Fibroblast of skin of left quadriceps (primary cell): Measurements from ENCODE around the gene CCDC66.
"Not testable (repeated sequence)": the region's sequence is repeated elsewhere in the genome, so short reads cannot be mapped to it uniquely, and the experiment has no call there.

Experiments used
- DNase-seq, 2 experiments: peaks; one replicate each; pipeline ENCODE4 v3.0.0-alpha.2; 2013; ENCODE audit warnings: low read depth in 2 of 2

CCDC66 gene

GRCh38 chr3:56556908-56557830 is at the start of gene CCDC66:
Gene CCDC66, plus strand, starts transcription at chr3:56557175. Its CDS starts 68 bp downstream, at chr3:56557243.
- DNase-seq = peak; percentile 82

DNA sequence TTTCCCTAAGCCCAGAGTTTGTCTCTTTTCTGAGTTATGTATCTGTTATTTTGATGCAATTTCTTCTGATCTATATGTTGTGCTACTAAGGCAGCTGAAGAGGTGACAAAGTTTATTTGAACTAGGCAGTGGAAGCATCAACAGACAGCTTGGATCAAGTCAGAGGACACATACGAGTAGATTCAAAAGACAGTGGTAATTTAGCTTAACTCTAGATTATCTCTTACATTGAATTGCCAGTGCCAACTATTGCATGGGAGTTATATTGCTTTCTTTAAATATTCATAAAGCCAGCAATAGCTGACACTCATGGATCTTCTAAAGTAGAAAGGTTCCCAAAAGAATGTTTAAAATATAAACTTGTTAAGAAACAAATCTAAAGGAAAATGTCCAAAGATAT is 37.3 kb upstream of the CCDC66 start:
- no peak for DNase-seq

GRCh38 chr3:56522374-56522773 is 34.6 kb upstream of the CCDC66 start:
- DNase-seq = no peak

DNA sequence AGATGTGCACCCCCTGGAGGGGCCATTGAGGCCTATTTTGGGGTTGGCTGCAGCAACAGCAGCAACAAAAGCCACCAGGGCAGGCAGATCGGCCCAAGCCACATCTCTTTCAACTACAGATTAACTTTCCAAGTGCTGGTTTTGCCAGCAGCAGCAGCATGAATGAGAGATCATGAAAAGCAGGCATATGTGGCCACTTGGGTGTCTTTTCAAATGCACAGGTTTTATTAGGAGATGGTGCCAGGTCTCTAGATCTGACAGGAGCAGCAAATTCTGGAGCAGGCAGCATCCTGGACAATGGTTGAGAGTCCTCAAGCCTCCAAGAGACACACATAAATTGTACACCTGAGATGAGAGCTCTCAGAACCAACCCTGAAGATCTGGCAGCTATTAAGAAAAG is 31.7 kb upstream of the CCDC66 start:
- DNase-seq = no peak

DNA sequence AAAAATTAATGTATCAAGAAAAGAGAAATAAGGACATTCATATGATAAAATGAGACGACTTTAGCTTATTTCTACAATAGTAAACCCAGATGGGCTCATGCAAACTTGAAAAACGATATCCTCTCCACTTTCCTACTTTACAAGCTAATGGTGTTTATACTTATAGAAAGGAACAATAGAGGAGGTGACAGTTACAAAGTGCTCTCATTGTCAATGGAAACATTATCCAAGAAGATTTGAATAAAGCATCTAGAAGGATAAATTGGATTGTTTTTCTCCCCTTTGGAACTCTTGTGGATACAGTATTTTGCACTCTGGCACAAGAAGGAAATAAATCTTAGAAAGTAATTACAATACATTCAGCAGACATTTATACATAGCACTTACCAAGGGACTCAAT is 20.2 kb upstream of the CCDC66 start:
- no peak for DNase-seq

- DNase-seq = no peak
These were observed 9.5 kb upstream of the CCDC66 start for GRCh38 chr3:56547486-56547885.

GRCh38 chr3:56557831-56558170 is 826 bp downstream of the CCDC66 start:
- no peak for DNase-seq

- no peak for DNase-seq
These were observed 16.5 kb downstream of the CCDC66 start for GRCh38 chr3:56573501-56573900.

DNA sequence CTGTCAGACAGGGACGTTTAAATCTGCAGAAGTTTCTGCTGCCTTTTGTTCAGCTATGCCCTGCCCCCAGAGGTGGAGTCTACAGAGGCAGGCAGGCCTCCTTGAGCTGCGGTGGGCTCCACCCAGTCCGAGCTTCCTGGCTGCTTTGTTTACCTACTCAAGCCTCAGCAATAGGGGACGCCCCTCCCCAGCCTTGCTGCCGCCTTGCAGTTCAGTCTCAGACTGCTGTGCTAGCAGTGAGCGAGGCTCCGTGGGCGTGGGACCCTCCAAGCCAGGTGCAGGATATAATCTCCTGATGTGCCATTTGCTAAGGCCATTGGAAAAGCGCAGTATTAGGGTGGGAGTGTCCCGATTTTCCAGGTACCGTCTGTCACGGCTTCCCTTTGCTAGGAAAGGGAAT is 25.0 kb downstream of the CCDC66 start:
- DNase-seq = not testable (repeated sequence)

DNA sequence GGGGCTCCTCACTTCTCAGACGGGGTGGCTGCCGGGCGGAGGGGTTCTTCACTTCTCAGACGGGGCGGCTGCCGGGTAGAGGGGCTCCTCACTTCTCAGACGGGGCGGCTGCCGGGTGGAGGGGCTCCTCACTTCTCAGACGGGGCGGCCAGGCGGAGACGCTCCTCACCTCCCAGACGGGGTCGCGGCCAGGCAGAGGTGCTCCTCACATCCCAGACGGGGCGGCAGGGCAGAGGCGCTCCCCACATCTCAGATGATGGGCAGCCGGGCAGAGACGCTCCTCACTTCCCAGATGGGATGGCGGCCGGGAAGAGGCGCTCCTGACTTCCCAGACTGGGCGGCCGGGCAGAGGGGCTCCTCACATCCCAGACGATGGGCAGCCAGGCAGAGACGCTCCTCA is 27.3 kb downstream of the CCDC66 start:
- not testable (repeated sequence) for DNase-seq

GRCh38 chr3:56590814-56591213 is 33.8 kb downstream of the CCDC66 start:
- no peak for DNase-seq

- no peak for DNase-seq
These were observed 34.3 kb downstream of the CCDC66 start for GRCh38 chr3:56591262-56591661.

DNA sequence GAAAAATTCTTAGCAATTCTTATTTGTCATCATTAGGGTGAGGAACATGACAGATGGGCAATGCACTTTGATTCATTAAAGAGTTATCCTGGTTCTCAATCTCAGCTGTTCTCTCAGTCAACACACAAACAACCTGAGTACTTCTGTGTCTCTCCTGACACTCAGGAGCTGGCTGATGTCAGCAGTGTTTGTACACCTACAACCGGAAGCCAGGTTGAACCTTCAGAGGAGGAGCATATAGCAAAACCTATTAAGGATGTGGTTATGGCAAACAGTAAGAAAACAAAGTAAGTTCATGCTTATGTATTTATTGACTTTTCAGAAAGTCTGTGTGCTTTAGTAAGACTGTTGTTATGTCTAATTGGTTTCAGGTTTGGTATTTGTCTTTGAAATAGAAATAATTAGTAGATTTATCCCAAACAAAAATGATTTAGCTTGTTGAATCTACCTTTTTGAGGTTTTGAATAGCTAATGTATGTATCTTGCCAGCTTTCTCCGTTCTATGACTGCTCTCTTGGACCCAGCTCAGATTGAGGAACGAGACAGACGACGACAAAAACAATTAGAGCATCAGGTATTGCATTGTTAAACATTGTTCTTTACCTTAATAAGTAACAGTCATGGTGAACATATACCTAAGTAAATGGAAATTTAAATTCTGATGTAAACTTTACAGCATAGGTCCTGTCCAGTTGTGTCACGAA is 36.6 kb downstream of the CCDC66 start:
- DNase-seq = no peak

- DNase-seq = no peak
These were observed 39.2 kb downstream of the CCDC66 start for GRCh38 chr3:56595975-56596840.

DNA sequence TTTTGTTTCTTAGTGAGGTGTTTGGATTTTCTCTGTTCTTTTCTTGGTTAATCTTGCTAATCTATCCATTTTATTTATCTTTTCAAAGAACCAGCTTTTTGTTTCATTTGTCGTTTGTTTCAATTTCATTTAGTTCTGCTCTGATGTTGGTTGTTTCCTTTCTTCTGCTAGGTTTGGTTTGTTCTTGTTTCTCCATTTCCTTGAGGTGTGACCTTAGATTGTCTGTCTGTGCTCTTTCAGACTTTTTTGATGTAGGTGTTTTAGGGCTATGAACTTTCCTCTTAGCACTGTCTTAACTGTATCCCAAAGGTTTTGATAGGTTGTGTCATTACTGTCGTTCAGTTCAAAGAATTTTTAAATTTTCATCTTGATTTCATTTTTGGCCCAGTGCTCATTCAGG is 51.5 kb downstream of the CCDC66 start:
- DNase-seq = not testable (repeated sequence)

DNA sequence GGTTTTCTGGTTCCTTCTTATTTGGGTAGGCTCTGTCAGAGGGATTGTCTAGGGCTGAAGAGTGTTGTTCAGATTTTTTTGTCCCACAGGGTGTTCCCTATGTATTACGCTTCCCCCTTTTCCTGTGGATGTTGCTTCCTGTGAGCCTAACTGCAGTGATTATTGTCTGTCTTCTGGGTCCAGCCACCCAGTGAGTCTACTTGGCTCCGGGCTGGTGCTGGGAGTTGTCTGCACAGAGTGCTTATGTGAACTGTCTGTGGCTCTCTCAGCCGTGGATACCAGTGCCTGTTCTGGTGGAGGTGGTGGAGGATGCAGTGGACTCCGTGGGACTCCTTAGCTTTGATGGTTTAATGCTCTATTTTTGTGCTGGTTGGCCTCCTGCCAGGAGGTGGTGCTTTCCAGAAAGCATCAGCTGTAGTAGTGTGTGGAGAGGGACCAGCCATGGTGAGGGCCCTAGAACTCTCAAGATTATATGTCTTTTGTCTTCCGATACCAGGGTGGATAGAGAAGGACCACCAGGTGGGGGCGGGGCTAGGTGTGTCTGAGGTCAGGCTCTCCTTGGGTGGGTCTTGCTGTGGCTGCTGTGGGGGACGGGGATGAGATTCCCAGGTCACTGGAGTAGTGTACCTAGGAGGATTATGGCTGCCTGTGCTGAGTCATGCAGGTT is 53.8 kb downstream of the CCDC66 start:
- no peak for DNase-seq

DNA sequence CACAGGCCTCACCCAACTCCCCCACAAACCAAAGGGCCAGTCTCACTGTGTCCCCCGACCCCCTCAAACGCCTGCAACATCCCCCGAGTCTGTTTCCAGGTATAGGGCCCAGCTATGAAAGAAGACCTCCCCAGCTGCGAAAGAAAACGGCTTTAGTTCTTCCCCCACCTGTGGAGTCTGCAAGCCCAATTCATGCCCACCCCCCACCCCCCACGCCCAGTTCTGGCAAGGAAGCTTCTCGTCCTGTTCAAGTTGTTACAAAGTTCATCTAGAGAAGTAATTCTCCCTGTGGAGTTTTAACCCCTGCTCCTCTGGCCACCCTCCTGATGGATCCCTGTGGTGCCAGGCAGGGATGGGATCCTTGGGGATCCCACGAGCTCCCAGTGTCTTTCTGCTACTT is 54.4 kb downstream of the CCDC66 start:
- no peak for DNase-seq

DNA sequence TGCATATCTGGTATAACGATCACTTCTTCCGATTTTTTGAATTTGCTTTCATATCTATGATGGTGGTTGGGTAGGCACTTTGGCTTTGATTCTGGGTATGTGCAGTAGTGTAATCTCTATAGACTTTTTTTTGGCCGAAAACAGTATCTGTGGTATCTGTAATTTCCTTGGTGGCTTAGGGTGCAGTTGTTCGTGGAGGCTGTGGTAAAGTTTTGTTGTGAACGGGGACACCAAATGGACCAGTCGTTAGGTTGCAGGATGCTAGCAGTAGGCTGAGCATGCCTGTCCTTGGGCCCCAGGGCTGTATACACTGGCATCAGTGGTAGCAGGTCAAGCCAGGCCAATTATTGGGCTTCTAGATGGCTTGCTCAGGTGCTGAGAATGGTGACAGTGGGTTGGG is 55.2 kb downstream of the CCDC66 start:
- DNase-seq = no peak

GRCh38 chr3:56613016-56613415 is 56.0 kb downstream of the CCDC66 start:
- no peak for DNase-seq

GRCh38 chr3:56616478-56617006 is 59.6 kb downstream of the CCDC66 start:
- DNase-seq = no peak

GRCh38 chr3:56620371-56620770 is 63.4 kb downstream of the CCDC66 start:
- DNase-seq = no peak
